GM23338 (cell line): Measurements from ENCODE around the gene THSD8. TPM values are rescaled to one million over a fixed set of nuclear protein-coding genes. Genes with fewer than 3 reads are reported as not detected.

Source experiments
- ATAC-seq: fragments of 200-7000 bp; cut with Tn5 transposase; 3 replicates; pipeline ENCODE4 v1.9.1; 2020
- DNase-seq: peaks from one replicate; pipeline ENCODE4 v3.0.0-alpha.2; 2015; ENCODE audit warnings: low spot score
- H2AFZ ChIP-seq: fragments of 200-600 bp; sonication (generic); 2 replicates; pipeline ENCODE4 v1.8.0; 2016; ENCODE audit warnings: antibody characterized with exemption, mild to moderate bottlenecking, moderate library complexity
- H3F3A ChIP-seq: fragments of 200-600 bp; sonication (generic); replicated peaks from 2 replicates; pipeline ENCODE4 v1.8.0; 2017; ENCODE audit warnings: antibody characterized with exemption, mixed run types, low read depth
- H3K27ac ChIP-seq: fragments of 200-600 bp; sonication (generic); 2 replicates; pipeline ENCODE4 v1.6.1; 2016; ENCODE audit warnings: low read depth
- H3K27me3 ChIP-seq: fragments of 200-600 bp; sonication (generic); 2 replicates; pipeline ENCODE4 v1.8.0; 2016; ENCODE audit warnings: mild to moderate bottlenecking, mixed run types, moderate library complexity; ENCODE audit not compliant: insufficient read depth
- H3K36me3 ChIP-seq: fragments of 200-600 bp; sonication (generic); 2 replicates; pipeline ENCODE4 v1.8.0; 2016; ENCODE audit warnings: mild to moderate bottlenecking; ENCODE audit not compliant: insufficient read depth
- H3K4me1 ChIP-seq: fragments of 200-600 bp; sonication (generic); 2 replicates; pipeline ENCODE4 v1.8.0; 2016; ENCODE audit warnings: mild to moderate bottlenecking, moderate library complexity; ENCODE audit not compliant: insufficient read depth
- H3K4me2 ChIP-seq: fragments of 200-600 bp; sonication (generic); 2 replicates; pipeline ENCODE4 v1.7.1; 2017; ENCODE audit warnings: mixed run types
- H3K4me3 ChIP-seq: fragments of 200-600 bp; sonication (generic); 2 replicates; pipeline ENCODE4 v1.6.1; 2016; ENCODE audit warnings: mixed run types
- H3K79me2 ChIP-seq: fragments of 200-600 bp; sonication (generic); replicated peaks from 2 replicates; pipeline ENCODE4 v1.8.0; 2017; ENCODE audit warnings: mild to moderate bottlenecking; ENCODE audit not compliant: insufficient read depth
- H3K9me2 ChIP-seq: fragments of 200-600 bp; sonication (generic); 2 replicates; pipeline ENCODE4 v1.8.0; 2017; ENCODE audit not compliant: insufficient read depth
- H4K20me1 ChIP-seq: fragments of 200-600 bp; sonication (generic); replicated peaks from 2 replicates; pipeline ENCODE4 v1.8.0; 2017; ENCODE audit warnings: mild to moderate bottlenecking; ENCODE audit not compliant: insufficient read depth
- H3K27ac Mint-ChIP-seq: 2 replicates; pipeline ENCODE4 v1.8.0; 2020; ENCODE audit warnings: inconsistent platforms, mild to moderate bottlenecking, moderate library complexity, mixed read lengths
- H3K27me3 Mint-ChIP-seq: 3 replicates; pipeline ENCODE4 v1.8.0; 2022; ENCODE audit warnings: low read depth, mild to moderate bottlenecking, moderate library complexity, mixed read lengths, inconsistent platforms; ENCODE audit not compliant: insufficient read depth, poor library complexity
- H3K36me3 Mint-ChIP-seq: 3 replicates; pipeline ENCODE4 v1.8.0; 2021; ENCODE audit warnings: low read depth, mild to moderate bottlenecking, inconsistent platforms, moderate library complexity, mixed read lengths
- H3K4me1 Mint-ChIP-seq: 3 replicates; pipeline ENCODE4 v1.8.0; 2020; ENCODE audit warnings: mild to moderate bottlenecking, inconsistent platforms, mixed read lengths
- H3K4me3 Mint-ChIP-seq: 3 replicates; pipeline ENCODE4 v1.8.0; 2021; ENCODE audit warnings: moderate library complexity, mild to moderate bottlenecking, inconsistent platforms, mixed read lengths
- H3K9me3 Mint-ChIP-seq: 3 replicates; pipeline ENCODE4 v1.8.0; 2020; ENCODE audit warnings: moderate library complexity, mild to moderate bottlenecking, inconsistent platforms, mixed read lengths
- CREB1 ChIP-seq: fragments of 250-450 bp; sonication (Bioruptor Pico); IDR thresholded peaks from 2 replicates; pipeline ENCODE4 v1.5.0; 2020; ENCODE audit warnings: low read depth, mild to moderate bottlenecking, moderate library complexity
- CTCF ChIP-seq, 2 experiments: fragments of 200-600 bp in 1 of 2; sonication (generic) in 1 of 2; conservative IDR thresholded peaks; 2 replicates each; pipeline versions ENCODE4 v1.5.1 to v1.6.1; 2016 to 2017; ENCODE audit warnings: antibody characterized with exemption in 2 of 2, low read depth in 2 of 2, mild to moderate bottlenecking in 2 of 2, moderate library complexity in 1 of 2
- ETS1 ChIP-seq: IDR thresholded peaks from 2 replicates; pipeline ENCODE4 v1.6.1; 2016; ENCODE audit warnings: antibody characterized with exemption
- EZH2 ChIP-seq: fragments of 200-600 bp; sonication (generic); IDR thresholded peaks from one replicate; pipeline ENCODE4 v1.8.0; 2017; ENCODE audit warnings: antibody characterized with exemption, mild to moderate bottlenecking, low read depth; ENCODE audit not compliant: unreplicated experiment
- EZH2phosphoT487 ChIP-seq: fragments of 200-600 bp; sonication (generic); IDR thresholded peaks from one replicate; pipeline ENCODE4 v1.8.1; 2018; ENCODE audit warnings: antibody characterized with exemption; ENCODE audit not compliant: unreplicated experiment
- JUNB ChIP-seq: IDR thresholded peaks from one replicate; pipeline ENCODE4 v1.6.1; 2016; ENCODE audit warnings: antibody characterized with exemption; ENCODE audit not compliant: unreplicated experiment
- NANOG ChIP-seq: IDR thresholded peaks from 2 replicates; pipeline ENCODE4 v1.6.1; 2016; ENCODE audit warnings: antibody characterized with exemption, borderline replicate concordance
- POLR2AphosphoS5 ChIP-seq: IDR thresholded peaks from 2 replicates; pipeline ENCODE4 v1.6.1; 2016; ENCODE audit warnings: antibody characterized with exemption, low read depth
- REST ChIP-seq: IDR thresholded peaks from one replicate; pipeline ENCODE4 v1.6.1; 2018; ENCODE audit warnings: antibody characterized with exemption; ENCODE audit not compliant: unreplicated experiment
- STAT1 ChIP-seq: IDR thresholded peaks from one replicate; pipeline ENCODE4 v1.6.1; 2016; ENCODE audit warnings: antibody characterized with exemption; ENCODE audit not compliant: unreplicated experiment
- ZNF114 ChIP-seq: fragments of 250-450 bp; sonication (Bioruptor Pico); IDR thresholded peaks from 2 replicates; pipeline ENCODE4 v1.5.0; 2020; ENCODE audit warnings: mild to moderate bottlenecking, moderate library complexity
- ZNF331 ChIP-seq: fragments of 250-450 bp; sonication (Bioruptor Pico); IDR thresholded peaks from 2 replicates; pipeline ENCODE4 v1.5.0; 2020; ENCODE audit warnings: low read depth, mild to moderate bottlenecking, moderate library complexity
- ZNF462 ChIP-seq: fragments of 250-450 bp; sonication (Bioruptor Pico); IDR thresholded peaks from 2 replicates; pipeline ENCODE4 v1.5.0; 2020; ENCODE audit warnings: mild to moderate bottlenecking, moderate library complexity
- polyA plus RNA-seq: library from polyadenylated mRNA; unstranded; fragments of >200 nt; fragmentation: Nextera tagmentation; extraction: Ambion mirVana; gene quantifications from 2 replicates; pipeline ENCODE4 v1.2.1, GENCODE V29; 2016
- total RNA-seq: library from RNA; depleted of rRNA; stranded (reverse); fragments of >200 nt; shearing (Covaris generic); gene quantifications from 2 replicates; pipeline ENCODE4 v1.2.3, GENCODE V29; 2014

THSD8 gene
- total and polyA plus RNA-seq, 2 experiments from 2014 or later = 0.38 to 38.5 TPM

GRCh38 chr19:12790628-12791344 is 11.1 kb upstream of the THSD8 start:
- Mint-ChIP-seq H3K27me3 (peaks cover 46% of the 10 kb centered on the region), H3K4me3 (peak overlapping the region; percentile 85), H3K9me3 (peaks cover 3% of the 10 kb centered on the region; the same call in 2 of the 3 replicates), H3K36me3 (peaks cover 3% of the 10 kb centered on the region; the same call in 1 of the 3 replicates), H3K27ac (no peak overlapping the region), H3K4me1 (peaks cover 29% of the 10 kb centered on the region)
- Histone ChIP-seq H3K79me2 (no peaks in the 10 kb centered on the region), H3K4me3 (peak overlapping the region; percentile 83), H3K4me1 (peaks cover 37% of the 10 kb centered on the region), H4K20me1 (no peaks in the 10 kb centered on the region), H3K4me2 (peak overlapping the region; percentile 96), H3K36me3 (no peaks in the 10 kb centered on the region), H3K27me3 (peaks cover 27% of the 10 kb centered on the region), H2AFZ (peak overlapping the region; percentile 78), H3K27ac (no peak overlapping the region), H3F3A (peaks cover 29% of the 10 kb centered on the region; the same call in 1 of the 2 replicates), H3K9me2 (no peaks in the 10 kb centered on the region)
- TF ChIP-seq CREB1 (CRISPR knock-in tag) (no peak), STAT1 (no peak), EZH2 (no peak), ZNF462 (no peak), NANOG (no peak), REST (no peak), EZH2phosphoT487 (no peak), ZNF331 (CRISPR knock-in tag) (no peak), CTCF (conservative IDR thresholded peaks at IDR 0.05; ENCODE audit: low read depth in 2 of 2) (no peak), JUNB (no peak), ZNF114 (CRISPR knock-in tag) (no peak), ETS1 (no peak), POLR2AphosphoS5 (no peak)
- DNase-seq (no peak), ATAC-seq (no peak)
